ENCODE measurements around the gene PIP5K1B. TPM values are rescaled to one million over a fixed set of nuclear protein-coding genes. Genes with fewer than 3 reads are reported as not detected.

Gene PIP5K1B
- total RNA-seq, 1 donor from 2014 or later = 1.3 TPM

- H2AFZ ChIP-seq (ENCODE audit: low read depth, low read length) = no peak overlapping the region
Observed at GRCh38 chr9:69023650-69024049, 318.6 kb downstream of the PIP5K1B start.

DNA sequence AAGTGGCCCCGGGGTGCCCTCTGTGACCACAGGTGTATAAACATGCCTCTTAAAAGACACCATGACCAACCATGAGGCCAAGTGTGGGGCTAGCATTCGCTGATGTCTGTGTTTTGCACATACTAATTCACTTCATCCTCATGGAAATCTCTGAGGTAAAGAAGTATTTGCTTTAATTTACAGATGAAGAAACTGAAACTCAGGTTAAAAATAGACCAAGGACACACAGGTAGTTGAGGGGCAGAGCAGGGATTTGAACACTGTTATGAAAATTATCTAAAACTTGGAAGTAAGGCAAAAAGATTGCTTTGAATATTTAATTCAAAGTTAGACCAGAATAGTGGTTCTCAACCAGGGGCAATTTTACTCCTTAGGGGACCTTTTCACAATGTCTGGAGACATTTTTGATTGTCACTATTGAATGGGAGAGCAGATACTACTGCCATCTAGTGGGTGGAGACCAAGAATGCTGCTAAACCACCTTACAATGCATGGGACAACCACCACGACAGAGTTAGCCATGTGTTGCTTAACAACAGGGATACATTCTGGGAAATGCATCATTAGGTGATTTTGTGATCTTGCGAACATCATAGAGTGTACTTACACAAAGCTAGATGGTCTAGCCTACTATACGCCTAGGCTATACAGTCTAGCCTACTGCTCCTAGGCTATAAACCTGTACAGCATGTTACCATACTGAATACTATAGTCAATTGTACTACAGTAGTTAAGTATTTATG, 322.5 kb downstream of the PIP5K1B start:
- no peaks in the 10 kb centered on the region for H3K9me3 ChIP-seq (ENCODE audit: insufficient read depth, low read depth, low read length)
- H3K4me3 ChIP-seq (ENCODE audit: insufficient read depth, low read depth, low read length) = no peak overlapping the region
- no peak overlapping the region for H3K27ac ChIP-seq (ENCODE audit: low read depth, low read length)
- H3K27ac Mint-ChIP-seq (ENCODE audit: unreplicated experiment) = no peak overlapping the region
- no peak overlapping the region for H2AFZ ChIP-seq (ENCODE audit: low read depth, low read length)
- no peak overlapping the region for H3K4me3 Mint-ChIP-seq (ENCODE audit: unreplicated experiment)
- H3K36me3 Mint-ChIP-seq (ENCODE audit: low read depth, unreplicated experiment) = no peaks in the 10 kb centered on the region
- no peak overlapping the region for H3K9ac ChIP-seq (ENCODE audit: low read length)
- no peaks in the 10 kb centered on the region for H3K36me3 ChIP-seq (ENCODE audit: insufficient read depth, low read length)
- H3K79me2 ChIP-seq (ENCODE audit: insufficient read depth, low read length) = no peaks in the 10 kb centered on the region
- peak; percentile 16 for DNase-seq (ENCODE audit: low read depth)
- peak; percentile 78 for FAIRE-seq
- no peaks in the 10 kb centered on the region for H3K4me1 ChIP-seq (ENCODE audit: insufficient read depth, low read length)
- no peaks in the 10 kb centered on the region for H3K27me3 ChIP-seq (ENCODE audit: insufficient read depth, low read length)
- H3K4me1 Mint-ChIP-seq (ENCODE audit: low read depth, unreplicated experiment) = peaks cover 9% of the 10 kb centered on the region
- H4K20me1 ChIP-seq (ENCODE audit: insufficient read depth, low read length) = no peaks in the 10 kb centered on the region
- TF ChIP-seq EZH2 (IDR thresholded peaks at IDR 0.05; ENCODE audit: insufficient read depth, low read length) = no peak
- TF ChIP-seq, protein P1, sequence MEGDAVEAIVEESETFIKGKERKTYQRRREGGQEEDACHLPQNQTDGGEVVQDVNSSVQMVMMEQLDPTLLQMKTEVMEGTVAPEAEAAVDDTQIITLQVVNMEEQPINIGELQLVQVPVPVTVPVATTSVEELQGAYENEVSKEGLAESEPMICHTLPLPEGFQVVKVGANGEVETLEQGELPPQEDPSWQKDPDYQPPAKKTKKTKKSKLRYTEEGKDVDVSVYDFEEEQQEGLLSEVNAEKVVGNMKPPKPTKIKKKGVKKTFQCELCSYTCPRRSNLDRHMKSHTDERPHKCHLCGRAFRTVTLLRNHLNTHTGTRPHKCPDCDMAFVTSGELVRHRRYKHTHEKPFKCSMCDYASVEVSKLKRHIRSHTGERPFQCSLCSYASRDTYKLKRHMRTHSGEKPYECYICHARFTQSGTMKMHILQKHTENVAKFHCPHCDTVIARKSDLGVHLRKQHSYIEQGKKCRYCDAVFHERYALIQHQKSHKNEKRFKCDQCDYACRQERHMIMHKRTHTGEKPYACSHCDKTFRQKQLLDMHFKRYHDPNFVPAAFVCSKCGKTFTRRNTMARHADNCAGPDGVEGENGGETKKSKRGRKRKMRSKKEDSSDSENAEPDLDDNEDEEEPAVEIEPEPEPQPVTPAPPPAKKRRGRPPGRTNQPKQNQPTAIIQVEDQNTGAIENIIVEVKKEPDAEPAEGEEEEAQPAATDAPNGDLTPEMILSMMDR (IDR thresholded peaks at IDR 0.05; ENCODE audit: insufficient read depth, low read depth, low read length) = peak; percentile 79
- H3K4me2 ChIP-seq (ENCODE audit: low read length) = no peak overlapping the region
- H3K9me3 Mint-ChIP-seq (ENCODE audit: unreplicated experiment) = peaks cover 5% of the 10 kb centered on the region
- H3K27me3 Mint-ChIP-seq (ENCODE audit: low read depth, unreplicated experiment) = peaks cover 6% of the 10 kb centered on the region

More at GRCh38 chr9:69023650-69024049, 318.6 kb downstream of the PIP5K1B start:
- no peaks in the 10 kb centered on the region for H3K36me3 ChIP-seq (ENCODE audit: insufficient read depth, low read length)
- no peaks in the 10 kb centered on the region for H3K4me1 ChIP-seq (ENCODE audit: insufficient read depth, low read length)
- no peak overlapping the region for H3K9ac ChIP-seq (ENCODE audit: low read length)
- H3K27ac ChIP-seq (ENCODE audit: low read depth, low read length) = no peak overlapping the region
- Mint-ChIP-seq H3K9me3 (ENCODE audit: unreplicated experiment) (no peaks in the 10 kb centered on the region), H3K4me1 (ENCODE audit: low read depth, unreplicated experiment) (no peaks in the 10 kb centered on the region), H3K36me3 (ENCODE audit: low read depth, unreplicated experiment) (no peaks in the 10 kb centered on the region), H3K27ac (ENCODE audit: unreplicated experiment) (no peak overlapping the region), H3K27me3 (ENCODE audit: low read depth, unreplicated experiment) (peaks cover 12% of the 10 kb centered on the region), H3K4me3 (ENCODE audit: unreplicated experiment) (no peak overlapping the region)
- FAIRE-seq = no peak
- H3K27me3 ChIP-seq (ENCODE audit: insufficient read depth, low read length) = no peaks in the 10 kb centered on the region
- no peak overlapping the region for H3K4me3 ChIP-seq (ENCODE audit: insufficient read depth, low read depth, low read length)
- H3K9me3 ChIP-seq (ENCODE audit: insufficient read depth, low read depth, low read length) = no peaks in the 10 kb centered on the region
- DNase-seq (ENCODE audit: low read depth) = no peak
- H4K20me1 ChIP-seq (ENCODE audit: insufficient read depth, low read length) = no peaks in the 10 kb centered on the region
- no peak overlapping the region for H3K4me2 ChIP-seq (ENCODE audit: low read length)
- TF ChIP-seq, protein P1 (IDR thresholded peaks at IDR 0.05; ENCODE audit: insufficient read depth, low read depth, low read length) = no peak
- no peak for TF ChIP-seq EZH2 (IDR thresholded peaks at IDR 0.05; ENCODE audit: insufficient read depth, low read length)
- H3K79me2 ChIP-seq (ENCODE audit: insufficient read depth, low read length) = no peaks in the 10 kb centered on the region

- FAIRE-seq = no peak
- no peaks in the 10 kb centered on the region for H3K36me3 Mint-ChIP-seq (ENCODE audit: low read depth, unreplicated experiment)
- H3K9me3 Mint-ChIP-seq (ENCODE audit: unreplicated experiment) = peaks cover 5% of the 10 kb centered on the region
- Histone ChIP-seq H3K27me3 (ENCODE audit: insufficient read depth, low read length) (no peaks in the 10 kb centered on the region), H3K79me2 (ENCODE audit: insufficient read depth, low read length) (no peaks in the 10 kb centered on the region), H3K9me3 (ENCODE audit: insufficient read depth, low read depth, low read length) (no peaks in the 10 kb centered on the region), H3K36me3 (ENCODE audit: insufficient read depth, low read length) (no peaks in the 10 kb centered on the region), H3K4me2 (ENCODE audit: low read length) (no peak overlapping the region), H3K9ac (ENCODE audit: low read length) (no peak overlapping the region), H4K20me1 (ENCODE audit: insufficient read depth, low read length) (no peaks in the 10 kb centered on the region), H3K4me3 (ENCODE audit: insufficient read depth, low read depth, low read length) (no peak overlapping the region), H3K4me1 (ENCODE audit: insufficient read depth, low read length) (no peaks in the 10 kb centered on the region), H2AFZ (ENCODE audit: low read depth, low read length) (no peak overlapping the region), H3K27ac (ENCODE audit: low read depth, low read length) (no peak overlapping the region)
- DNase-seq (ENCODE audit: low read depth) = no peak
- no peak overlapping the region for H3K27ac Mint-ChIP-seq (ENCODE audit: unreplicated experiment)
- peaks cover 3% of the 10 kb centered on the region for H3K27me3 Mint-ChIP-seq (ENCODE audit: low read depth, unreplicated experiment)
- peaks cover 9% of the 10 kb centered on the region for H3K4me1 Mint-ChIP-seq (ENCODE audit: low read depth, unreplicated experiment)
- H3K4me3 Mint-ChIP-seq (ENCODE audit: unreplicated experiment) = no peak overlapping the region
- TF ChIP-seq, protein P1 (IDR thresholded peaks at IDR 0.05; ENCODE audit: insufficient read depth, low read depth, low read length) = no peak
Observed at GRCh38 chr9:69028754-69029153, 323.7 kb downstream of the PIP5K1B start.

Data from astrocyte (in vitro differentiated cells and primary cell).